Thyroid gland (tissue), 4 donors: ENCODE data around the gene VPS26C.

Experiments used
- POLR2A ChIP-seq, 2 donors: fragments of 450-650 bp; IDR thresholded peaks; one replicate each; pipeline ENCODE4 v1.6.1; 2017; ENCODE audit warnings: antibody characterized with exemption in 2 of 2, mild to moderate bottlenecking in 2 of 2, moderate library complexity in 1 of 2
- TF ChIP-seq, protein P1 (sequence below), 6 experiments: fragments of 200-600 bp in 3 of 6; fragments of 450-650 bp in 3 of 6; sonication (generic) in 3 of 6; IDR thresholded peaks; one replicate each; pipeline ENCODE4 v1.5.1; 2016 to 2019; ENCODE audit warnings: antibody characterized with exemption in 6 of 6, mild to moderate bottlenecking in 2 of 6, inconsistent platforms in 1 of 6, moderate library complexity in 1 of 6

DNA sequence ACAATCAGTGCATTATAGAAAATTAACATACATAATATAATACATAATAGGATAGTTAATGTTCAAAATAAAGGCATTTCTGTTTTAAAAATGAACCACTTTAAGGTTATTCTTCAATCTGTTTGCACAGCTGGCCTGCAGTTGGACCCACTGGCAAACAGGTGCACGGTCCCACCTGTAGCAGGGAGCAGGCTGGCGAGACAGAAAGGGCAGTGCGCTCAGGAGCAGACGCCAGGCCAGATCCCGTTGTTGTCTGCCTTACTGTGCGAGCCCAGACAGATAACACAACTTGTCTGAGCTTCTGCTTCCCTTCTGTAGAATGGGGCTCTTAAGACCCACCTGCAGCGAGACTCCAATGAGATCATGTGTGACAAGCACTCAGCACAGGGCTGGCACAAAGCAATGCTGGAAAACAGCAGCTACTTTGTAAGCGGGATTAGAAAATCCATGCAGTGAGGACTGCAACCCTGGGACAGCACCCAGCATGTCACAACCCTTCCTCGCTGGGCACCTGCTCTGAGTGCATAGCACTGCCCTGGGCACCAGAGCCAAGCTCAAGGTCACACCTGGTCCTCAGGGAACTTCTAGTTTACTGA is 33.5 kb downstream of the VPS26C start:
- no peak for TF ChIP-seq POLR2A (IDR thresholded peaks at IDR 0.05)
- TF ChIP-seq, protein P1, sequence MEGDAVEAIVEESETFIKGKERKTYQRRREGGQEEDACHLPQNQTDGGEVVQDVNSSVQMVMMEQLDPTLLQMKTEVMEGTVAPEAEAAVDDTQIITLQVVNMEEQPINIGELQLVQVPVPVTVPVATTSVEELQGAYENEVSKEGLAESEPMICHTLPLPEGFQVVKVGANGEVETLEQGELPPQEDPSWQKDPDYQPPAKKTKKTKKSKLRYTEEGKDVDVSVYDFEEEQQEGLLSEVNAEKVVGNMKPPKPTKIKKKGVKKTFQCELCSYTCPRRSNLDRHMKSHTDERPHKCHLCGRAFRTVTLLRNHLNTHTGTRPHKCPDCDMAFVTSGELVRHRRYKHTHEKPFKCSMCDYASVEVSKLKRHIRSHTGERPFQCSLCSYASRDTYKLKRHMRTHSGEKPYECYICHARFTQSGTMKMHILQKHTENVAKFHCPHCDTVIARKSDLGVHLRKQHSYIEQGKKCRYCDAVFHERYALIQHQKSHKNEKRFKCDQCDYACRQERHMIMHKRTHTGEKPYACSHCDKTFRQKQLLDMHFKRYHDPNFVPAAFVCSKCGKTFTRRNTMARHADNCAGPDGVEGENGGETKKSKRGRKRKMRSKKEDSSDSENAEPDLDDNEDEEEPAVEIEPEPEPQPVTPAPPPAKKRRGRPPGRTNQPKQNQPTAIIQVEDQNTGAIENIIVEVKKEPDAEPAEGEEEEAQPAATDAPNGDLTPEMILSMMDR (IDR thresholded peaks at IDR 0.05) = no peak
